Measurements from ENCODE around the gene ZNF277.
"Not testable (repeated sequence)": the region's sequence is repeated elsewhere in the genome, so short reads cannot be mapped to it uniquely, and the experiment has no call there.

Gene ZNF277

DNA sequence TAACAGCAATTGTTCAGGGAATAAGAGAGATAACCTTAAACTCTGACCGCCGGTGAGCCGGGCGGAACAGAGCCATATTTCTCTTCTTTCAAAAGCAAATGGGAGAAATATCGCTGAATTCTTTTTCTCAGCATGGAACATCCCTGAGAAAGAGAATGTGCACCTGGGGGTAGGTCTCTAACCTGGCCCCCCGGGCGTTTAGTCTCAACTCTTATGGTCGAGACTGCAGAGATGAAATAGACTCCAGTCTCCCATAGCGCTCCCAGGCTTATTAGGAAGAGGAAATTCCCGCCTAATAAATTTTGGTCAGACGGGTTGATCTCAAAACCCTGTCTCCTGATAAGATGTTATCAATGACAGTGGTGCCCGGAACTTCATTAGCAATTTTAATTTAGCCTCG lies 43.5 kb downstream of the ZNF277 start:
- not testable (repeated sequence) for H2BK15ac ChIP-seq (ENCODE audit: low read length); H3K9me3 ChIP-seq (replicated peaks in 1 of 2; ENCODE audit: control insufficient read depth in 2 of 2, insufficient read depth in 1 of 2, low read depth in 1 of 2, low read length in 2 of 2); H3K4me1 ChIP-seq (ENCODE audit: control insufficient read depth in 2 of 2, insufficient read depth in 1 of 2, low read depth in 1 of 2, low read length in 2 of 2); H3K79me1 ChIP-seq (ENCODE audit: low read depth, low read length); H4K8ac ChIP-seq (ENCODE audit: low read depth, low read length); H4K91ac ChIP-seq (ENCODE audit: low read depth, low read length, poor library complexity); H3K23ac ChIP-seq (ENCODE audit: low read depth, low read length, poor library complexity); H2BK120ac ChIP-seq (ENCODE audit: low read depth, low read length); H2AFZ ChIP-seq (ENCODE audit: low read length); H2BK5ac ChIP-seq (ENCODE audit: low read length); H3K14ac ChIP-seq (ENCODE audit: low read length); DNase-seq (ENCODE audit: low spot score); H3K4ac ChIP-seq (ENCODE audit: low read length); H3K9ac ChIP-seq (ENCODE audit: low read depth, low read length, poor library complexity); H2AK5ac ChIP-seq (ENCODE audit: low read depth, low read length); H3K4me2 ChIP-seq (ENCODE audit: insufficient read depth, low read length, poor library complexity, severe bottlenecking); H3K27ac ChIP-seq (replicated peaks; ENCODE audit: low read length); H3K4me3 ChIP-seq (ENCODE audit: low read length in 2 of 2); H2BK12ac ChIP-seq (ENCODE audit: low read length); H3K27me3 ChIP-seq (ENCODE audit: control insufficient read depth in 3 of 3, insufficient read depth in 3 of 3, low read depth in 1 of 3, low read length in 3 of 3); H3K36me3 ChIP-seq (replicated peaks in 1 of 2; ENCODE audit: control insufficient read depth in 2 of 2, insufficient read depth in 2 of 2, low read length in 2 of 2); H3K18ac ChIP-seq (ENCODE audit: low read length)
- WGBS, 2 donors (ENCODE audit: extremely low coverage in 2 of 2, insufficient read length in 2 of 2, insufficient replicate concordance in 1 of 2), result no CpG with 5 or more reads among the region's 13 CpGs

- Histone ChIP-seq H2BK5ac (ENCODE audit: low read length) (no peak overlapping the region), H3K9ac (ENCODE audit: low read depth, low read length, poor library complexity) (no peak overlapping the region), H2BK120ac (ENCODE audit: low read depth, low read length) (no peak overlapping the region), H3K4me1 (ENCODE audit: control insufficient read depth in 2 of 2, insufficient read depth in 1 of 2, low read depth in 1 of 2, low read length in 2 of 2) (peaks cover 3 to 6% of the 10 kb centered on the region in 2 donors), H3K14ac (ENCODE audit: low read length) (no peak overlapping the region), H3K4ac (ENCODE audit: low read length) (no peak overlapping the region), H3K9me3 (replicated peaks in 1 of 2; ENCODE audit: control insufficient read depth in 2 of 2, insufficient read depth in 1 of 2, low read depth in 1 of 2, low read length in 2 of 2) (no peaks in the 10 kb centered on the region), H3K4me3 (ENCODE audit: low read length in 2 of 2) (no peak overlapping the region), H2BK15ac (ENCODE audit: low read length) (no peak overlapping the region), H4K91ac (ENCODE audit: low read depth, low read length, poor library complexity) (no peak overlapping the region), H3K18ac (ENCODE audit: low read length) (no peak overlapping the region), H2AFZ (ENCODE audit: low read length) (no peak overlapping the region), H3K27ac (replicated peaks; ENCODE audit: low read length) (no peak overlapping the region), H3K36me3 (replicated peaks in 1 of 2; ENCODE audit: control insufficient read depth in 2 of 2, insufficient read depth in 2 of 2, low read length in 2 of 2) (no peaks in the 10 kb centered on the region), H3K79me1 (ENCODE audit: low read depth, low read length) (no peaks in the 10 kb centered on the region), H3K4me2 (ENCODE audit: insufficient read depth, low read length, poor library complexity, severe bottlenecking) (no peak overlapping the region), H2BK12ac (ENCODE audit: low read length) (no peak overlapping the region), H2AK5ac (ENCODE audit: low read depth, low read length) (no peak overlapping the region), H4K8ac (ENCODE audit: low read depth, low read length) (no peak overlapping the region), H3K23ac (ENCODE audit: low read depth, low read length, poor library complexity) (no peak overlapping the region), H3K27me3 (ENCODE audit: control insufficient read depth in 3 of 3, insufficient read depth in 3 of 3, low read depth in 1 of 3, low read length in 3 of 3) (peaks cover 0 to 3% (median 0%) of the 10 kb centered on the region in 3 experiments)
- no peak for DNase-seq (ENCODE audit: low spot score)
- WGBS, 2 donors (ENCODE audit: extremely low coverage in 2 of 2, insufficient read length in 2 of 2, insufficient replicate concordance in 1 of 2), result no CpG with 5 or more reads among the region's 3 CpGs
Measured at GRCh38 chr7:112252141-112252540, 45.6 kb downstream of the ZNF277 start.

DNA sequence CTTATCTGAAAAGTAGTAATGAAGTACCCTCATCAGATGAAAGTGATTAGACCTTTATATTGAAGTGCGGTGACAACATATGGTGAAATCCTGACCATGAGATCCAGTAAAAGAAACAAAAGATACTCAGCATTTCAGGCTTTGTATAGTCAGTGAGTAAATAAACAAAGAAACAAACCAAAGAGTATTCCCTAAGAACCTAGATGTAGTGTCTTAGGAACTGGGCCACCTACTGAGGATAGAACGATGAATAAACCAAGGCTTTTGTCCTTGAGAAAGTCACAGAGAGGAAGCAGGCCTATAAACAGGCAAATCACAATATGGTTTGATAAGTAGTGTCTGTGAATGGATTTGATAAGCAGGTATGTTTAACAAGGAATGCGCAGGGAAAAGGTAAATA lies 46.2 kb downstream of the ZNF277 start:
- no peak overlapping the region for H2AK5ac ChIP-seq (ENCODE audit: low read depth, low read length)
- no peak for DNase-seq (ENCODE audit: low spot score)

GRCh38 chr7:112254156-112254555 lies 47.7 kb downstream of the ZNF277 start:
- no peak for DNase-seq (ENCODE audit: low spot score)
- no peaks in the 10 kb centered on the region for H3K36me3 ChIP-seq (replicated peaks in 1 of 2; ENCODE audit: control insufficient read depth in 2 of 2, insufficient read depth in 2 of 2, low read length in 2 of 2)
- no peak overlapping the region for H2BK5ac ChIP-seq (ENCODE audit: low read length)
- no peak overlapping the region for H2AK5ac ChIP-seq (ENCODE audit: low read depth, low read length)
- H3K27ac ChIP-seq (replicated peaks; ENCODE audit: low read length), result no peak overlapping the region
- H2BK15ac ChIP-seq (ENCODE audit: low read length), result no peak overlapping the region
- H3K4me3 ChIP-seq (ENCODE audit: low read length in 2 of 2), result no peak overlapping the region
- no peak overlapping the region for H3K4ac ChIP-seq (ENCODE audit: low read length)
- H3K79me1 ChIP-seq (ENCODE audit: low read depth, low read length), result no peaks in the 10 kb centered on the region
- no peak overlapping the region for H2AFZ ChIP-seq (ENCODE audit: low read length)
- H2BK12ac ChIP-seq (ENCODE audit: low read length), result no peak overlapping the region
- no peak overlapping the region for H3K18ac ChIP-seq (ENCODE audit: low read length)
- H4K8ac ChIP-seq (ENCODE audit: low read depth, low read length), result no peak overlapping the region
- whole genome bisulfite sequencing, 2 donors (ENCODE audit: extremely low coverage in 2 of 2, insufficient read length in 2 of 2, insufficient replicate concordance in 1 of 2), result no CpG with 5 or more reads among the region's 1 CpG
- H3K23ac ChIP-seq (ENCODE audit: low read depth, low read length, poor library complexity), result no peak overlapping the region
- H3K9me3 ChIP-seq (replicated peaks in 1 of 2; ENCODE audit: control insufficient read depth in 2 of 2, insufficient read depth in 1 of 2, low read depth in 1 of 2, low read length in 2 of 2), result no peaks in the 10 kb centered on the region
- H2BK120ac ChIP-seq (ENCODE audit: low read depth, low read length), result no peak overlapping the region
- H3K9ac ChIP-seq (ENCODE audit: low read depth, low read length, poor library complexity), result no peak overlapping the region
- no peak overlapping the region for H4K91ac ChIP-seq (ENCODE audit: low read depth, low read length, poor library complexity)
- H3K27me3 ChIP-seq (ENCODE audit: control insufficient read depth in 3 of 3, insufficient read depth in 3 of 3, low read depth in 1 of 3, low read length in 3 of 3), result peaks cover 0 to 3% (median 0%) of the 10 kb centered on the region in 3 experiments
- H3K14ac ChIP-seq (ENCODE audit: low read length), result no peak overlapping the region
- no peak overlapping the region for H3K4me2 ChIP-seq (ENCODE audit: insufficient read depth, low read length, poor library complexity, severe bottlenecking)
- peaks cover 3 to 6% of the 10 kb centered on the region in 2 donors for H3K4me1 ChIP-seq (ENCODE audit: control insufficient read depth in 2 of 2, insufficient read depth in 1 of 2, low read depth in 1 of 2, low read length in 2 of 2)

More for the DNA sequence above, 46.2 kb downstream of the ZNF277 start:
- H3K23ac ChIP-seq (ENCODE audit: low read depth, low read length, poor library complexity), result no peak overlapping the region
- WGBS, 2 donors (ENCODE audit: extremely low coverage in 2 of 2, insufficient read length in 2 of 2, insufficient replicate concordance in 1 of 2), result no CpG with 5 or more reads among the region's 3 CpGs
- H3K18ac ChIP-seq (ENCODE audit: low read length), result no peak overlapping the region
- H3K27me3 ChIP-seq (ENCODE audit: control insufficient read depth in 3 of 3, insufficient read depth in 3 of 3, low read depth in 1 of 3, low read length in 3 of 3), result peaks cover 0 to 3% (median 0%) of the 10 kb centered on the region in 3 experiments
- no peak overlapping the region for H2BK15ac ChIP-seq (ENCODE audit: low read length)
- no peak overlapping the region for H2BK5ac ChIP-seq (ENCODE audit: low read length)
- no peaks in the 10 kb centered on the region for H3K79me1 ChIP-seq (ENCODE audit: low read depth, low read length)
- H2AFZ ChIP-seq (ENCODE audit: low read length), result no peak overlapping the region
- H3K9ac ChIP-seq (ENCODE audit: low read depth, low read length, poor library complexity), result no peak overlapping the region
- H3K4me1 ChIP-seq (ENCODE audit: control insufficient read depth in 2 of 2, insufficient read depth in 1 of 2, low read depth in 1 of 2, low read length in 2 of 2), result peaks cover 3 to 6% of the 10 kb centered on the region in 2 donors
- H3K9me3 ChIP-seq (replicated peaks in 1 of 2; ENCODE audit: control insufficient read depth in 2 of 2, insufficient read depth in 1 of 2, low read depth in 1 of 2, low read length in 2 of 2), result no peaks in the 10 kb centered on the region
- no peak overlapping the region for H3K27ac ChIP-seq (replicated peaks; ENCODE audit: low read length)
- H4K8ac ChIP-seq (ENCODE audit: low read depth, low read length), result no peak overlapping the region
- H2BK120ac ChIP-seq (ENCODE audit: low read depth, low read length), result no peak overlapping the region
- H3K4ac ChIP-seq (ENCODE audit: low read length), result no peak overlapping the region
- no peak overlapping the region for H4K91ac ChIP-seq (ENCODE audit: low read depth, low read length, poor library complexity)
- H3K36me3 ChIP-seq (replicated peaks in 1 of 2; ENCODE audit: control insufficient read depth in 2 of 2, insufficient read depth in 2 of 2, low read length in 2 of 2), result no peaks in the 10 kb centered on the region
- no peak overlapping the region for H3K14ac ChIP-seq (ENCODE audit: low read length)
- H3K4me2 ChIP-seq (ENCODE audit: insufficient read depth, low read length, poor library complexity, severe bottlenecking), result no peak overlapping the region
- H2BK12ac ChIP-seq (ENCODE audit: low read length), result no peak overlapping the region
- H3K4me3 ChIP-seq (ENCODE audit: low read length in 2 of 2), result no peak overlapping the region

All from neuronal stem cell (in vitro differentiated cells).